IMR-90 (cell line): ENCODE results near the gene CDK11B. TPM values are rescaled to one million over a fixed set of nuclear protein-coding genes. Genes with fewer than 3 reads are reported as not detected.

ENCODE experiments used
- ATAC-seq: fragments of 200-7000 bp; cut with Tn5 transposase; 2 replicates; pipeline ENCODE4 v1.9.1; 2020; ENCODE audit warnings: low read depth, mild to moderate bottlenecking, moderate library complexity
- BruUV-seq: library from RNA; stranded (reverse); fragments of 400-500 nt; replicated peaks from 2 replicates; lab custom pipeline; 2021; lab: Mats Ljungman, UMichigan
- CTCF ChIA-PET: fragments of 300-600 bp; formaldehyde crosslinking; extraction: SDS; loops from one replicate; lab custom pipeline; 2021; ENCODE audit warnings: antibody characterized with exemption; lab: Yijun Ruan, JAX
- POLR2A ChIA-PET: fragments of 300-600 bp; sonication (Branson Sonifier 250); formaldehyde crosslinking; loops from one replicate; lab custom pipeline; 2022; ENCODE audit warnings: antibody characterized with exemption; ENCODE audit not compliant: unreplicated experiment; lab: Charles Lee
- DNase-seq: peaks from one replicate; pipeline ENCODE4 v3.0.0; 2013
- H2AFZ ChIP-seq: replicated peaks from 2 replicates; pipeline ENCODE3; 2013; ENCODE audit warnings: low read length, mild to moderate bottlenecking; ENCODE audit not compliant: poor library complexity
- H2AK5ac ChIP-seq: 2 replicates; pipeline ENCODE4 v1.6.1; 2013; ENCODE audit warnings: low read depth, low read length, inconsistent platforms
- H2AK9ac ChIP-seq: replicated peaks from 2 replicates; pipeline ENCODE3; 2013; ENCODE audit warnings: mild to moderate bottlenecking, low read depth, low read length, moderate library complexity; ENCODE audit not compliant: poor library complexity
- H2BK120ac ChIP-seq: 2 replicates; pipeline ENCODE4 v1.6.1; 2013; ENCODE audit warnings: low read depth, low read length, inconsistent platforms
- H2BK15ac ChIP-seq: 3 replicates; pipeline ENCODE4 v1.6.1; 2013; ENCODE audit warnings: low read depth, low read length, inconsistent platforms
- H2BK20ac ChIP-seq: 2 replicates; pipeline ENCODE4 v1.6.1; 2013; ENCODE audit warnings: low read depth, mild to moderate bottlenecking, inconsistent platforms, low read length, moderate library complexity
- H2BK5ac ChIP-seq: 2 replicates; pipeline ENCODE4 v1.6.1; 2013; ENCODE audit warnings: mild to moderate bottlenecking, low read depth, low read length, inconsistent platforms; ENCODE audit not compliant: poor library complexity, severe bottlenecking
- H3K14ac ChIP-seq: replicated peaks from 2 replicates; pipeline ENCODE4 v1.6.1; 2013; ENCODE audit warnings: low read depth, low read length, inconsistent platforms
- H3K18ac ChIP-seq: 2 replicates; pipeline ENCODE4 v1.6.1; 2013; ENCODE audit warnings: low read depth, low read length, control low read depth
- H3K23ac ChIP-seq: 2 replicates; pipeline ENCODE4 v1.6.1; 2013; ENCODE audit warnings: low read depth, low read length, inconsistent platforms
- H3K27ac ChIP-seq: 2 replicates; pipeline ENCODE4 v1.5.1; 2013; ENCODE audit warnings: mild to moderate bottlenecking, control low read depth, low read length; ENCODE audit not compliant: insufficient read depth
- H3K27me3 ChIP-seq: 2 replicates; pipeline ENCODE4 v1.6.1; 2013; ENCODE audit warnings: low read length; ENCODE audit not compliant: control insufficient read depth, insufficient read depth
- H3K36me3 ChIP-seq: 2 replicates; pipeline ENCODE4 v1.6.1; 2013; ENCODE audit warnings: low read length, mixed read lengths; ENCODE audit not compliant: control insufficient read depth, insufficient read depth
- H3K4ac ChIP-seq: 2 replicates; pipeline ENCODE4 v1.6.1; 2013; ENCODE audit warnings: low read depth, low read length, inconsistent platforms
- H3K4me1 ChIP-seq: 2 replicates; pipeline ENCODE4 v1.6.1; 2013; ENCODE audit warnings: low read length, mixed read lengths; ENCODE audit not compliant: control insufficient read depth, insufficient read depth
- H3K4me2 ChIP-seq: 2 replicates; pipeline ENCODE4 v1.6.1; 2013; ENCODE audit warnings: low read depth, mild to moderate bottlenecking, control low read depth, low read length, moderate library complexity
- H3K4me3 ChIP-seq: 2 replicates; pipeline ENCODE4 v1.5.1; 2013; ENCODE audit warnings: low read depth, mild to moderate bottlenecking, control low read depth, low read length, moderate library complexity; ENCODE audit not compliant: insufficient read depth
- H3K56ac ChIP-seq: 2 replicates; pipeline ENCODE4 v1.6.1; 2013; ENCODE audit warnings: low read length, inconsistent platforms; ENCODE audit not compliant: insufficient read depth; ENCODE audit errors: extremely low read depth
- H3K79me1 ChIP-seq, 2 experiments: 2 replicates each; pipeline ENCODE4 v1.6.1; 2013; ENCODE audit warnings: low read length in 2 of 2, inconsistent platforms in 1 of 2, low read depth in 1 of 2
- H3K9ac ChIP-seq: 2 replicates; pipeline ENCODE4 v1.6.1; 2013; ENCODE audit warnings: low read depth, low read length, control low read depth
- H3K9me1 ChIP-seq: 2 replicates; pipeline ENCODE4 v1.6.1; 2013; ENCODE audit warnings: low read length, inconsistent platforms; ENCODE audit not compliant: insufficient read depth
- H3K9me3 ChIP-seq: 2 replicates; pipeline ENCODE4 v1.6.1; 2013; ENCODE audit warnings: low read length; ENCODE audit not compliant: control insufficient read depth, insufficient read depth
- H4K20me1 ChIP-seq: 2 replicates; pipeline ENCODE4 v1.6.1; 2013; ENCODE audit warnings: low read length, inconsistent platforms; ENCODE audit not compliant: insufficient read depth
- H4K5ac ChIP-seq: 2 replicates; pipeline ENCODE4 v1.6.1; 2013; ENCODE audit warnings: mild to moderate bottlenecking, low read depth, low read length, control low read depth
- H4K8ac ChIP-seq, 2 experiments: 2 replicates each; pipeline ENCODE4 v1.6.1; 2013; ENCODE audit warnings: low read depth in 2 of 2, low read length in 2 of 2, control low read depth in 1 of 2, inconsistent platforms in 1 of 2
- H4K91ac ChIP-seq: 2 replicates; pipeline ENCODE4 v1.6.1; 2013; ENCODE audit warnings: low read depth, low read length, inconsistent platforms; ENCODE audit not compliant: insufficient read depth
- FOS ChIP-seq: fragments of 150-350 bp; IDR thresholded peaks from 2 replicates; pipeline ENCODE4 v1.6.1; 2016; ENCODE audit warnings: low read depth, low read length
- MAFK ChIP-seq: IDR thresholded peaks from 2 replicates; pipeline ENCODE4 v1.6.1; 2012; ENCODE audit warnings: low read depth, low read length, improper control_type of control experiment
- NFE2L2 ChIP-seq: fragments of 150-350 bp; IDR thresholded peaks from 2 replicates; pipeline ENCODE4 v1.6.1; 2016; ENCODE audit warnings: low read depth, mild to moderate bottlenecking, low read length
- POLR2A ChIP-seq: IDR thresholded peaks from 2 replicates; pipeline ENCODE4 v1.6.1; 2012; ENCODE audit warnings: mild to moderate bottlenecking, low read depth, low read length
- RCOR1 ChIP-seq: IDR thresholded peaks from 2 replicates; pipeline ENCODE4 v1.6.1; 2012; ENCODE audit warnings: mild to moderate bottlenecking, low read length, improper control_type of control experiment; ENCODE audit not compliant: insufficient replicate concordance
- WGBS, 2 experiments: methylation state at CpG; one replicate each; pipeline versions ENCODE4 v1.1.5 to v1.1.7; 2013; ENCODE audit warnings: missing lambda C conversion rate in 2 of 2; ENCODE audit not compliant: insufficient read length in 1 of 2; ENCODE audit errors: extremely low coverage in 2 of 2; 5-methylcytosine and 5-hydroxymethylcytosine counted together
- dilution Hi-C: fragments of 300-500 bp; cut with HindIII; formaldehyde crosslinking; loops from one replicate; pipeline ENCODE4 v1.14.3; 2018; ENCODE audit warnings: low sequenced_read_pairs; ENCODE audit not compliant: unreplicated experiment
- in situ Hi-C: fragments of 300-500 bp; cut with MboI; formaldehyde crosslinking; loops from 3 replicates; pipeline ENCODE4 v1.14.3; 2019; ENCODE audit warnings: low sequenced_read_pairs, inconsistent platforms, mixed read lengths
- intact Hi-C: fragments of 100-400 bp; cut with micrococcal nuclease; formaldehyde crosslinking; loops from 2 replicates; pipeline ENCODE4 v1.10.0; 2022
- polyA plus RNA-seq, 3 experiments: library from polyadenylated mRNA; depleted of rRNA; stranded (reverse); fragments of >200 nt; gene quantifications; 2 replicates each; pipeline ENCODE4 v1.2.3, GENCODE V29; 2012; ENCODE audit warnings: low replicate concordance in 1 of 3
- total RNA-seq: library from RNA; depleted of rRNA; stranded (reverse); fragments of >200 nt; gene quantifications from 2 replicates; pipeline ENCODE4 v1.2.3, GENCODE V29; 2012
- TF ChIP-seq, protein P1 (sequence below): conservative IDR thresholded peaks from 2 replicates; pipeline ENCODE4 v1.5.1; 2012; ENCODE audit warnings: mild to moderate bottlenecking, low read depth, low read length, improper control_type of control experiment

Gene CDK11B
- total and polyA plus RNA-seq, 2 of the 4 experiments (the other 2 are of a cell fraction), result 8.2 to 19.1 TPM

DNA sequence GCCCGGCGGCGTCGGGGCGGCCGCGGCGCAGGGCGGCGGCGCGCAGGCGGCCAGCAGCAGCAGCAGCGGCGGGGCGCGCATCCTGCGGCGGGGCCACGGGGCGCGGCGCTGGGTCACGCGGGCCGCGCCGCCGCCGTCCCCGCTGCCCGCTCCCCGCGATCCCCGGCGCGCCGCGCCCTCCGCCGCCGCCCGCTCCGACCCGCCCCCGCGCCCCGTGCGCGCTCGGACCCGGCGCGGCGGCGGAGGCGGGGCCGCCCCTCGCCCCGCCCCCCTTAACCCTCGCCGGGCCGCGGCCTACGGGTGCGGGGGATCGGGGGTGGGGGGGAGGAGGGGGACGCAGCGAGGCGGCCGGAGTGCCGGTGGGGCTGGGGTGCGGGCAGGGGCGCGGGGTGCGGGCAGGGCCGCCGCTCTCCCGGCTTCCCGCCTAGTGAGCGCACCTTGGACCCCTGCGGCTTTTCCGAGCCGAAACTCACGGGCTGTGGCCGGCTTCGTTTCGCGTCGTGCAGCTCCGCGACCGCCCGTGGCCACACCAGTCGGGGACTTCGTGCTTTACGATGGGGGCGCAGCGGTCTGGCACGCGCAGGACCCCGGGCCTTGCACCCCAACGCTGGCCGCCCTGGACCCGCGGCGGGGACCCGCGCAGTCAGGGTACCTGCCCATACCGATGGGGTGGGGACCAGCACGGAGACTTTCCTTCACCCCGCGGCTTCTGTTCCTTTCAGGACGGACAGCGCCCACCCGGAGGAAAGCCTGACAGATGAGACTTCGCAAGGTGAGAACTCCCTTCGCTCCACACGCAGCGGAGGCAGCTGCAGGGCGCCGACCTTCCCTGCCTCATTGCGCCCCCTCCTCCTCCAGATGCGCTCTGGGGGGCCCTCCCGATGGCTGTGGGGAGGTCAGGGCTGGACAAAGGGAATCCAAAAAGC is 58.6 kb downstream of the CDK11B start, which contains the start of gene FNDC10:
Gene FNDC10 (minus strand): TSS at position 201 of the 926 bp plus-strand sequence. CDS start 120 bp downstream, at position 81.
- 2% methylated on average over 37 of the region's 125 CpGs; no CpG with 5 or more reads in 1 of the 2 experiments for WGBS, 2 experiments
- H3K27ac ChIP-seq, result no peak within 1 kb of the TSS; the same call in 1 of the 2 replicates
- in situ Hi-C loops (no loop called here), intact Hi-C loops (no loop called here), dilution Hi-C loops (no loop called here)
- no peaks in the 10 kb centered on the region for H3K9me1 ChIP-seq
- H3K23ac ChIP-seq, result no peak within 1 kb of the TSS
- H4K20me1 ChIP-seq, result no peaks in the 10 kb centered on the region
- H3K79me1 ChIP-seq, result no peaks in the 10 kb centered on the region
- H3K9ac ChIP-seq, result 0 out of 2 replicates have a peak within 1 kb of the TSS, but pooled peaks have one; percentile 14
- no TSS peak for BruUV-seq
- H3K4me1 ChIP-seq, result peaks cover 10% of the 10 kb centered on the region; the same call in 1 of the 2 replicates
- DNase-seq (no peak), ATAC-seq (peak; percentile 78)
- H3K4me3 ChIP-seq, result peak within 1 kb of the TSS; percentile 57
- no peak within 1 kb of the TSS for H2BK20ac ChIP-seq
- peak within 1 kb of the TSS; percentile 83 for H3K4me2 ChIP-seq
- H3K27me3 ChIP-seq, result peaks cover 22% of the 10 kb centered on the region
- H3K9me3 ChIP-seq, result no peaks in the 10 kb centered on the region
- 0 out of 2 replicates have a peak within 1 kb of the TSS, but pooled peaks have one; percentile 27 for H3K4ac ChIP-seq
- H4K91ac ChIP-seq, result no peak within 1 kb of the TSS
- ChIA-PET POLR2A (no interaction called here), CTCF (no interaction called here)
- no peak within 1 kb of the TSS for H2BK15ac ChIP-seq
- H3K36me3 ChIP-seq, result no peaks in the 10 kb centered on the region
- no peak within 1 kb of the TSS for H4K5ac ChIP-seq
- H2AFZ ChIP-seq, result peak within 1 kb of the TSS; percentile 91
- peak within 1 kb of the TSS; percentile 87 for H2AK9ac ChIP-seq
- no peak within 1 kb of the TSS for H3K14ac ChIP-seq
- no peak within 1 kb of the TSS for H4K8ac ChIP-seq
- H3K18ac ChIP-seq, result no peak within 1 kb of the TSS
- no peak for TF ChIP-seq RCOR1
- no peak for TF ChIP-seq POLR2A
- no peak for TF ChIP-seq FOS
- TF ChIP-seq NFE2L2, result no peak
- TF ChIP-seq MAFK, result no peak
- TF ChIP-seq, protein P1, sequence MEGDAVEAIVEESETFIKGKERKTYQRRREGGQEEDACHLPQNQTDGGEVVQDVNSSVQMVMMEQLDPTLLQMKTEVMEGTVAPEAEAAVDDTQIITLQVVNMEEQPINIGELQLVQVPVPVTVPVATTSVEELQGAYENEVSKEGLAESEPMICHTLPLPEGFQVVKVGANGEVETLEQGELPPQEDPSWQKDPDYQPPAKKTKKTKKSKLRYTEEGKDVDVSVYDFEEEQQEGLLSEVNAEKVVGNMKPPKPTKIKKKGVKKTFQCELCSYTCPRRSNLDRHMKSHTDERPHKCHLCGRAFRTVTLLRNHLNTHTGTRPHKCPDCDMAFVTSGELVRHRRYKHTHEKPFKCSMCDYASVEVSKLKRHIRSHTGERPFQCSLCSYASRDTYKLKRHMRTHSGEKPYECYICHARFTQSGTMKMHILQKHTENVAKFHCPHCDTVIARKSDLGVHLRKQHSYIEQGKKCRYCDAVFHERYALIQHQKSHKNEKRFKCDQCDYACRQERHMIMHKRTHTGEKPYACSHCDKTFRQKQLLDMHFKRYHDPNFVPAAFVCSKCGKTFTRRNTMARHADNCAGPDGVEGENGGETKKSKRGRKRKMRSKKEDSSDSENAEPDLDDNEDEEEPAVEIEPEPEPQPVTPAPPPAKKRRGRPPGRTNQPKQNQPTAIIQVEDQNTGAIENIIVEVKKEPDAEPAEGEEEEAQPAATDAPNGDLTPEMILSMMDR, result no peak
- H2BK120ac ChIP-seq, result no peak within 1 kb of the TSS
- H2AK5ac ChIP-seq, result no peak within 1 kb of the TSS; the same call in 1 of the 2 replicates
- no peak within 1 kb of the TSS for H2BK5ac ChIP-seq
- H3K56ac ChIP-seq, result no peak within 1 kb of the TSS
